ENCODE measurements around the gene PDE6A. TPM values are rescaled to one million over a fixed set of nuclear protein-coding genes. Genes with fewer than 3 reads are reported as not detected.

Gene PDE6A
- total and polyA plus RNA-seq, 2 donors from 2014 or later = 0.03 TPM; not detected in 1

- Histone ChIP-seq H3K9ac (ENCODE audit: low read length in 3 of 3) (no peak overlapping the region), H3K4me1 (ENCODE audit: control insufficient read depth in 2 of 3, insufficient read depth in 2 of 3, low read depth in 1 of 3, low read length in 3 of 3) (no peaks in the 10 kb centered on the region), H3K27ac (ENCODE audit: low read depth in 2 of 2, low read length in 2 of 2) (no peak overlapping the region), H3K4me3 (ENCODE audit: low read length in 3 of 3) (no peak overlapping the region), H3K9me3 (ENCODE audit: control insufficient read depth in 2 of 3, insufficient read depth in 1 of 3, low read length in 3 of 3) (no peaks in the 10 kb centered on the region), H3K36me3 (ENCODE audit: control insufficient read depth in 2 of 3, insufficient read depth in 3 of 3, low read length in 3 of 3) (no peaks in the 10 kb centered on the region), H3K27me3 (ENCODE audit: control insufficient read depth, insufficient read depth, low read length) (no peaks in the 10 kb centered on the region)
- DNase-seq (no peak), FAIRE-seq (no peak)
- intact Hi-C loops (cut with DNase I) = no loop called here
- no peak for TF ChIP-seq CTCF (IDR thresholded peaks at IDR 0.05; ENCODE audit: borderline replicate concordance, extremely low read depth, insufficient read depth)
Observed at GRCh38 chr5:149988126-149988525, 43.5 kb upstream of the PDE6A start.

- Histone ChIP-seq H3K4me3 (ENCODE audit: low read length in 3 of 3) (no peak overlapping the region), H3K9me3 (ENCODE audit: control insufficient read depth in 2 of 3, insufficient read depth in 1 of 3, low read length in 3 of 3) (no peaks in the 10 kb centered on the region), H3K27ac (ENCODE audit: low read depth in 2 of 2, low read length in 2 of 2) (no peak overlapping the region), H3K4me1 (ENCODE audit: control insufficient read depth in 2 of 3, insufficient read depth in 2 of 3, low read depth in 1 of 3, low read length in 3 of 3) (no peaks in the 10 kb centered on the region), H3K36me3 (ENCODE audit: control insufficient read depth in 2 of 3, insufficient read depth in 3 of 3, low read length in 3 of 3) (peaks cover 0 to 2% (median 0%) of the 10 kb centered on the region in 3 donors), H3K9ac (ENCODE audit: low read length in 3 of 3) (no peak overlapping the region), H3K27me3 (ENCODE audit: control insufficient read depth, insufficient read depth, low read length) (no peaks in the 10 kb centered on the region)
- FAIRE-seq (no peak), DNase-seq (no peak)
- TF ChIP-seq CTCF (IDR thresholded peaks at IDR 0.05; ENCODE audit: borderline replicate concordance, extremely low read depth, insufficient read depth) = no peak
- intact Hi-C loops (cut with DNase I) = no loop called here
Observed at GRCh38 chr5:149982505-149982904, 37.9 kb upstream of the PDE6A start.

- TF ChIP-seq CTCF (IDR thresholded peaks at IDR 0.05; ENCODE audit: borderline replicate concordance, extremely low read depth, insufficient read depth) = no peak
- Histone ChIP-seq H3K4me3 (ENCODE audit: low read length in 3 of 3) (no peak overlapping the region), H3K9me3 (ENCODE audit: control insufficient read depth in 2 of 3, insufficient read depth in 1 of 3, low read length in 3 of 3) (no peaks in the 10 kb centered on the region), H3K4me1 (ENCODE audit: control insufficient read depth in 2 of 3, insufficient read depth in 2 of 3, low read depth in 1 of 3, low read length in 3 of 3) (no peaks in the 10 kb centered on the region), H3K36me3 (ENCODE audit: control insufficient read depth in 2 of 3, insufficient read depth in 3 of 3, low read length in 3 of 3) (peaks cover 0 to 2% (median 0%) of the 10 kb centered on the region in 3 donors), H3K27me3 (ENCODE audit: control insufficient read depth, insufficient read depth, low read length) (no peaks in the 10 kb centered on the region), H3K9ac (ENCODE audit: low read length in 3 of 3) (no peak overlapping the region), H3K27ac (ENCODE audit: low read depth in 2 of 2, low read length in 2 of 2) (no peak overlapping the region)
- peak in 2 of 5 donors; percentile 19 to 41 for DNase-seq
- FAIRE-seq = no peak
- intact Hi-C loops (cut with DNase I) = no loop called here
Observed at GRCh38 chr5:149981206-149981605, 36.6 kb upstream of the PDE6A start.

- no peak for DNase-seq
- Histone ChIP-seq H3K9ac (ENCODE audit: low read length in 3 of 3) (no peak overlapping the region), H3K36me3 (ENCODE audit: control insufficient read depth in 2 of 3, insufficient read depth in 3 of 3, low read length in 3 of 3) (peaks cover 0 to 2% (median 0%) of the 10 kb centered on the region in 3 donors), H3K9me3 (ENCODE audit: control insufficient read depth in 2 of 3, insufficient read depth in 1 of 3, low read length in 3 of 3) (no peaks in the 10 kb centered on the region), H3K4me1 (ENCODE audit: control insufficient read depth in 2 of 3, insufficient read depth in 2 of 3, low read depth in 1 of 3, low read length in 3 of 3) (no peaks in the 10 kb centered on the region), H3K27me3 (ENCODE audit: control insufficient read depth, insufficient read depth, low read length) (no peaks in the 10 kb centered on the region), H3K4me3 (ENCODE audit: low read length in 3 of 3) (no peak overlapping the region), H3K27ac (ENCODE audit: low read depth in 2 of 2, low read length in 2 of 2) (no peak overlapping the region)
- peak; percentile 76 for FAIRE-seq
- intact Hi-C loops (cut with DNase I) = no loop called here
- TF ChIP-seq CTCF (IDR thresholded peaks at IDR 0.05; ENCODE audit: borderline replicate concordance, extremely low read depth, insufficient read depth) = no peak
Observed at GRCh38 chr5:149979896-149980295, 35.3 kb upstream of the PDE6A start.

All from kidney (tissue), 14 donors.